T1000 (cell line): ENCODE measurements around the gene AP2B1.
"Not testable (repeated sequence)": the region's sequence is repeated elsewhere in the genome, so short reads cannot be mapped to it uniquely, and the experiment has no call there.

Experiments used
- DNase-seq: peaks from one replicate; lab custom pipeline; 2025; ENCODE audit warnings: mixed read lengths; lab: John Stamatoyannopoulos, UW

The AP2B1 gene

GRCh38 chr17:35700150-35700549 lies 113.0 kb downstream of the AP2B1 start:
- DNase-seq, result no peak

- DNase-seq, result no peak
These were observed 114.4 kb downstream of the AP2B1 start for GRCh38 chr17:35701491-35701890.

GRCh38 chr17:35703308-35703707 lies 116.2 kb downstream of the AP2B1 start:
- DNase-seq, result not testable (repeated sequence)

DNA sequence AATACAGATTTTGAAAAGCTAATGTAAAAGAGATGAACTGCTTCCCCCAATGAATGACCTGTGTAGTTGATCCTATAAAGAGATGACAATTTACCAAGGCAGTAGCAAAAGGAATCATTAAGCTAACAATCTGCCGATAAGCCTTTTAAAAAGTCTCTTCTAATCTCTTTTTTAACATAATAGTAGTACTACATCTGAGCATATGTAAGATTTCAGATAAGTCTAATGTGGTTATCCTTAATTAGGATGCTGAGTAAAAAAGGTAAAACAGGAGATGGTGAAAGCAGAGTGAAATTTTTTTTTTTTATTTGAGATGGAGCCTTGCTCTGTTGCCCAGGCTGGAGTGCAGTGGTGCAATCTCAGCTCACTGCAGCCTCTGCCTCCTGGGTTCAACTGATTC lies 118.1 kb downstream of the AP2B1 start:
- DNase-seq, result no peak

- DNase-seq, result no peak
These were observed 118.6 kb downstream of the AP2B1 start for GRCh38 chr17:35705705-35706104.

DNA sequence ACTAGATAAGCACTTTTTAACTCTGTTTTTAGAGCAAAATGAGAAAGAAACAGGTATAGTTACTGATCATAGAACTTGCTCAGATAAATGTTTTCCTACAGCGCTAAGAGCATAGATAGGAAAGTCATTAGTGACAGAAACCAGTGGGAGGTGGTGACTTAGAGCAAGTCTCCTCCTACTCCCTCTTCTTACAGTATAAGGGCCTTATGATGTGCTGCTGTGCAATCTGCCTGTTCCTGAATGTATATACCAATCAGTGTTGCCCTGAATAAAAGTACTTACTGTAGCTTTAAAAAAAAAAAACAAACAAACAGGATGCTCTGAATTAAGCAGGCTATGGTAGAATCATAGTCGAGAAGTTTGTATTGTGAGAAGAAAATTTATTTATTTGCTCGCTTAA lies 121.0 kb downstream of the AP2B1 start:
- DNase-seq, result no peak

DNA sequence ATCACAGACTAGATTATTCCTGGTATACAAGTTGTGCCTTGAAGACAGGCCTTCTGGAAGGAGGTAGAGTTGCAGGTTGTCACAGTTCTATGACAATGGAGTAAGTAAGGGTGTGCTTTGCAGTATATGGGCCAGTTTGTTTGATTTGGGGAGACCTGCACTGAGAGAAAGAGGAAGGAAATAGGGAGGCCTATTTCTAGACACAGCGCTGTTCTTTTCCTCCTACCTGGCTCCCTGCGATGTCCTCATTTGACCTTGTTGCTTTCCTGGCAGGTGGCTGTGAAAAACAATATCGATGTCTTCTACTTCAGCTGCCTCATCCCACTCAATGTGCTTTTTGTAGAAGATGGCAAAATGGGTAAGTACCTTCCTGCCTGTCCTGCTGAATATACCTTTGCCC lies 121.8 kb downstream of the AP2B1 start:
- no peak for DNase-seq

DNA sequence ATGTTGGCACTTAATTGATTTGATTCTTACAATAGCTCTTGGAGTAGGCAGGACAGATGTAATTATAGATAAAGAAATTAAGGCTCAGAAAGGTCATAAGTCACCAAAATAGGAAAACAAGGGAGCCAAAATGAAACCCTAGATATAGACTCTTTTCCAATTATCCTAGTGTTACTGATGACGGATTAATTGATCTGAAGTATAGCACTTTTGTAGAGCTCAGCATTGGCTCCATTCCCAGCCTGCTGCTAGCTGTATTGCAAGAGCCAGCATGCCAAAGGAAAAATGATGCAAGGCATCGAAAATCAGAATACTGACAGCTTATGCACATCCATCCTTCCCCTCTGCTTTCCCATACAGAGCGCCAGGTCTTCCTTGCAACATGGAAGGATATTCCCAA lies 122.8 kb downstream of the AP2B1 start:
- no peak for DNase-seq

- DNase-seq, result no peak
These were observed 123.8 kb downstream of the AP2B1 start for GRCh38 chr17:35710950-35711349.

- no peak for DNase-seq
These were observed 126.1 kb downstream of the AP2B1 start for GRCh38 chr17:35713069-35713728.

- DNase-seq, result no peak
These were observed 127.9 kb downstream of the AP2B1 start for GRCh38 chr17:35714988-35715387.

- no peak for DNase-seq
These were observed 128.3 kb downstream of the AP2B1 start for GRCh38 chr17:35715416-35715815.

DNA sequence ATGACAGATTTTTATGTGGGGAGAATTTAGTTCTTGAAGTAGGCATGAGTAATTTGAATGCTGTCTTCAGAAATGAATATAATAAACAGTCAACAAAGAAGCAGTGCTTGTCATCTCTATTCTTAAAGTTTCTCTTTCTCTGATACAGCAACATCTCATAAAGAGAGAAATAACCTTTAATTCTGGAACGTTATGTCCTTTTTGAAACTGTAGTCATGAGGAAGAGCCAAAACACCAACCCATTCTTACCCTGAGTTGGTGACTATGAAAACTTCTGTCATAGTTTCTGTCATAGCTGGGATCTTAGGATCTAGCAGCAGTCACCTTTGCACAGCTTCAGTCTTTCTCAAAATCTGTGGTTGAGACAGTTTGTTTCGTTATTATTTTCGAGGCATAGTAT lies 129.1 kb downstream of the AP2B1 start:
- DNase-seq, result no peak

- no peak for DNase-seq
These were observed 129.9 kb downstream of the AP2B1 start for GRCh38 chr17:35716897-35717465.

- no peak for DNase-seq
These were observed 130.4 kb downstream of the AP2B1 start for GRCh38 chr17:35717475-35717874.

GRCh38 chr17:35723735-35724134 lies 136.6 kb downstream of the AP2B1 start:
- DNase-seq, result no peak

DNA sequence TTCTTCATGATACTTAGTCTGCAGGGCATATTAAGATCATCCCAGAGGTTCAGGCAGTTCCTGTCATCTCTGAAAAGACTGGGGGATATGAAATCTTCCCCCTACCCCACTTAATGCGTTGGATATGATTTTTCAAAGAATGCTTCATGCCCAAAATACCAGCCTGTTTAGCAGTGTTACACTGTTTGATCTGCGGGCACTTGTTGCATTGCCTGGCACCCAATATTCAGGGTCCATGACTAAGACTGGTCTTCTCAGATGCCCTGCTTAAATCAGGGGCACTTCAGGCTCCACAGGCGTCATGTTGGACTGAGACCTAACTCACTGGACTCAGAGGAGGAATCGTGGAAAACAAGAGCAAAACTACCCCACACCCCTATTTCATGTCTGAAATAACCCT lies 137.9 kb downstream of the AP2B1 start:
- DNase-seq, result no peak

- DNase-seq, result no peak
These were observed 138.6 kb downstream of the AP2B1 start for GRCh38 chr17:35725802-35726126.

DNA sequence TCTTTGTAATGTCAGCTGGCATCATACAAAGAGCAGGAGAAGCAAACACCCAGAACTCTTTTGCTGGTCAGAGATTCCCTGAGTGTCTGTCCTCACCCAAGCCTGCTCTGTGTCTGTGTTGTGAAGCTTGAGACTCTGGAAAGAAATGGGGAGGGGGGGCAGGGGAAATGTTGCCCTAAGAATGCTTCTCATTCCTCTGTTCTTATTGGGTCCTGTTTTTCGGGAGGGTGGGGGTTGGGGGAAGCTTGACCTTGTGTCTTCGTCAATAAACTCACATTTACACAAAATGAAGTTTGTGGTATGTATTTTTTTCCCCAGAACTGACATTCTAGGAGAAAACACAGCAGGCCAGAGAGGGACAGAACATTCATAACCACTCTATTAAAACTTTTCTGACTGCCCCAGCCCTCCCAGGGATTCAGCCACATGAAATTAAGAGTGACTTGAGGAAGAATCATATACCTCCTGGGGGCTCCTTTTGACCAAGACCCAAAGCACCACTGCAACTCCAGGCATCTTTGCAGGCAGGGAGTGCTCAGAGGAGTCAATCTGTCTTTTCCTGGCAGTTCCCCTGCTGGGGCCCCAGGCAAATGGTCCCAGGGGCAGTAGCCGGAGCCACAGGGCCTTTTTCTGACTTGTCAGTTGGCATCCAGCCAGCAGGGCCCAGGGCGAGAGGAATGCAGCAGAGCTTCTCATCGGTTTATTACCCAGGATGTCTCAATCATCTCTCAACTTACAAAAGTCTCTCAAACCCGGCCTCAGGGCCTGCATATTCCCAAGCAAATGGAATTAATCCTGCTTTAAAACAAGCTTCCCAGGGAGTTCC lies 139.2 kb downstream of the AP2B1 start:
- DNase-seq, result peak; percentile 95

- no peak for DNase-seq
These were observed 139.9 kb downstream of the AP2B1 start for GRCh38 chr17:35726953-35727460.

- DNase-seq, result no peak
These were observed 140.5 kb downstream of the AP2B1 start for GRCh38 chr17:35727635-35728034.

- DNase-seq, result no peak
These were observed 141.4 kb downstream of the AP2B1 start for GRCh38 chr17:35728551-35728950.

DNA sequence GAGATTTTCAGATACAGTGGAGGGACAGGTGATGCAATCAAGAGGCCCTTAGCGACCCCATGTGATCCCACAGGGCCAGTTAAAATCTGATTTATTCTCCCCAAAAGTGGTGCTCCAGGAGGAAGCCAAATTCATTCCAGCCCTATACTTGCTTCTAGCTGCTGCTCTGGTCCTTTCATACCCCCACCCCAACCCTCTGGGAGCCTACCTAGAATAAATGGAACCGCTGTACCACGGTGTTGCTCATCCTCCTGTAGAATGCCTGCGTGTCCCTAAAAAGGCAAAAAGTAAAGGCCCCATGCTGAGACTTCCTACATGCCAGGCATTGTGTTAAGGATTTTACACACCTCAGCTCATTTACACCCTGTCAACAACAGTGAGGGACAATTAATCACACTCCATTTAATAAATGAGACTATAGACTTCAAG lies 142.3 kb downstream of the AP2B1 start:
- no peak for DNase-seq
